Tongue (tissue), 2 donors: ENCODE data around the gene CHRM3. TPM values are rescaled to one million over a fixed set of nuclear protein-coding genes. Genes with fewer than 3 reads are reported as not detected.

Experiments used
- DNase-seq: peaks from one replicate; pipeline ENCODE4 v3.0.0-alpha.2; 2015
- total RNA-seq: library from RNA; depleted of rRNA; stranded (reverse); fragments of >200 nt; gene quantifications from one replicate; pipeline ENCODE4 v1.2.3, GENCODE V29; 2014

CHRM3 gene
- total RNA-seq, 1 donor from 2014 or later = 6.1 TPM

GRCh38 chr1:239413916-239414315, 27.5 kb downstream of the CHRM3 start:
- no peak for DNase-seq

GRCh38 chr1:239417221-239417620, 30.9 kb downstream of the CHRM3 start:
- no peak for DNase-seq

GRCh38 chr1:239417986-239418640, 31.7 kb downstream of the CHRM3 start:
- DNase-seq = peak; percentile 26

GRCh38 chr1:239418681-239419080, 32.3 kb downstream of the CHRM3 start:
- DNase-seq = no peak

GRCh38 chr1:239421811-239422210, 35.4 kb downstream of the CHRM3 start:
- DNase-seq = no peak

- no peak for DNase-seq
Observed at GRCh38 chr1:239422818-239423217, 36.5 kb downstream of the CHRM3 start.

- no peak for DNase-seq
Observed at GRCh38 chr1:239426821-239427475, 40.6 kb downstream of the CHRM3 start.

GRCh38 chr1:239427712-239428111, 41.3 kb downstream of the CHRM3 start:
- no peak for DNase-seq

- no peak for DNase-seq
Observed at GRCh38 chr1:239428120-239428710, 41.8 kb downstream of the CHRM3 start.

GRCh38 chr1:239429163-239429562, 42.8 kb downstream of the CHRM3 start:
- no peak for DNase-seq

- DNase-seq = no peak
Observed at GRCh38 chr1:239432255-239432654, 45.9 kb downstream of the CHRM3 start.

- DNase-seq = no peak
Observed at GRCh38 chr1:239434181-239434580, 47.8 kb downstream of the CHRM3 start.
